Activated CD4-positive, alpha-beta memory T cell treated with anti-CD3 and anti-CD28 coated beads for 36 hours (primary cell): ENCODE results near the gene FMR1NB. TPM values are rescaled to one million over a fixed set of nuclear protein-coding genes. Genes with fewer than 3 reads are reported as not detected.

ENCODE experiments used
- CTCF ChIA-PET: fragments of 350-600 bp; sonication (Branson Sonifier 250); formaldehyde crosslinking; loops from one replicate; lab custom pipeline; 2021; ENCODE audit warnings: antibody characterized with exemption, inconsistent platforms; lab: Charles Lee
- POLR2A ChIA-PET: fragments of 350-600 bp; sonication (Branson Sonifier 250); formaldehyde crosslinking; loops from one replicate; lab custom pipeline; 2021; ENCODE audit warnings: antibody characterized with exemption; lab: Charles Lee
- DNase-seq: peaks from one replicate; pipeline ENCODE4 v3.0.0-alpha.2; 2020
- H3K27ac Mint-ChIP-seq: one replicate; pipeline ENCODE4 v1.8.0; 2021; ENCODE audit warnings: mixed read lengths
- H3K27me3 Mint-ChIP-seq: one replicate; pipeline ENCODE4 v1.8.0; 2021; ENCODE audit warnings: mixed read lengths
- H3K36me3 Mint-ChIP-seq: one replicate; pipeline ENCODE4 v1.8.0; 2021; ENCODE audit warnings: mixed read lengths
- H3K4me1 Mint-ChIP-seq: one replicate; pipeline ENCODE4 v1.8.0; 2021; ENCODE audit warnings: low read depth, mixed read lengths
- H3K4me3 Mint-ChIP-seq: one replicate; pipeline ENCODE4 v1.8.0; 2021; ENCODE audit warnings: mild to moderate bottlenecking, mixed read lengths
- H3K9me3 Mint-ChIP-seq: one replicate; pipeline ENCODE4 v1.8.0; 2021; ENCODE audit warnings: mixed read lengths
- intact Hi-C: fragments of 100-400 bp; cut with micrococcal nuclease; formaldehyde crosslinking; loops from one replicate; pipeline ENCODE4 v1.15.1; 2023
- total RNA-seq, 2 experiments: library from RNA; stranded (reverse); gene quantifications; one replicate each; pipeline ENCODE4 v1.2.3, GENCODE V29; 2021

FMR1NB gene
- total RNA-seq, 2 experiments from 2014 or later: not detected

- no peaks in the 10 kb centered on the region for H3K4me1 Mint-ChIP-seq
- no peaks in the 10 kb centered on the region for H3K27me3 Mint-ChIP-seq
- H3K27ac Mint-ChIP-seq: no peak overlapping the region
- intact Hi-C loops: no loop called here
- POLR2A ChIA-PET: no interaction called here
- DNase-seq: no peak
- no peaks in the 10 kb centered on the region for H3K36me3 Mint-ChIP-seq
- CTCF ChIA-PET: no interaction called here
- H3K4me3 Mint-ChIP-seq: no peak overlapping the region
- no peaks in the 10 kb centered on the region for H3K9me3 Mint-ChIP-seq
Observed at GRCh38 chrX:148024425-148025148, 43.5 kb downstream of the FMR1NB start.

GRCh38 chrX:148035380-148035779 lies 54.2 kb downstream of the FMR1NB start:
- Mint-ChIP-seq H3K4me1 (no peaks in the 10 kb centered on the region), H3K27ac (no peak overlapping the region), H3K4me3 (no peak overlapping the region), H3K36me3 (no peaks in the 10 kb centered on the region), H3K9me3 (no peaks in the 10 kb centered on the region), H3K27me3 (no peaks in the 10 kb centered on the region)
- intact Hi-C loops: no loop called here
- CTCF ChIA-PET: no interaction called here
- DNase-seq: no peak
- POLR2A ChIA-PET: no interaction called here

DNA sequence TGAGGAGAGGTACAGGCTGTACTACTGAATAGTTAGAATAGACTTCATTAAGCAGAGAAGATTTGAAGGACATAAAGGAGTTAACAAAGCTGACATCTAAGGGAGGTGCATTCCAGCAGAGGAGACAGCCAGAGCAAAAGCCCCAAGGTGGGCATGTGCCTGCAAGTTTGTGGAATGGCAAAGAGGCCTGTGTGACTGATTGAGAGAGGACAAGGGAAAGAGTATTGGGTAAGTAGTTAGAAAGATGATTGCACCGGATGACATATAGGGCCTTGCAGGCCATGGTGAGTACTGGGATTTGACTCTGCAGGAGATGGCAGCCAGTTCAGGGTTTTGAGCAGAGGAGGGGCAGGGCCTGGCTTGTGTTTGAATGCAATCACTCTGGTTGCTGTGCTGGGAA lies 55.9 kb downstream of the FMR1NB start:
- ChIA-PET POLR2A (no interaction called here), CTCF (no interaction called here)
- H3K9me3 Mint-ChIP-seq: no peaks in the 10 kb centered on the region
- no peaks in the 10 kb centered on the region for H3K27me3 Mint-ChIP-seq
- no peaks in the 10 kb centered on the region for H3K4me1 Mint-ChIP-seq
- H3K36me3 Mint-ChIP-seq: no peaks in the 10 kb centered on the region
- intact Hi-C loops: no loop called here
- DNase-seq: no peak
- no peak overlapping the region for H3K4me3 Mint-ChIP-seq
- no peak overlapping the region for H3K27ac Mint-ChIP-seq

- ChIA-PET POLR2A (no interaction called here), CTCF (interaction anchor here (0.9 kb wide), 1 partner anchor 133 kb away, joined by 4 read pairs; no protein-coding TSS in a partner anchor)
- intact Hi-C loops: no loop called here
- Mint-ChIP-seq H3K27ac (no peak overlapping the region), H3K27me3 (no peaks in the 10 kb centered on the region), H3K4me1 (no peaks in the 10 kb centered on the region), H3K4me3 (no peak overlapping the region), H3K9me3 (no peaks in the 10 kb centered on the region), H3K36me3 (no peaks in the 10 kb centered on the region)
- peak; percentile 8 for DNase-seq
Observed at GRCh38 chrX:148043271-148043855, 62.2 kb downstream of the FMR1NB start.

DNA sequence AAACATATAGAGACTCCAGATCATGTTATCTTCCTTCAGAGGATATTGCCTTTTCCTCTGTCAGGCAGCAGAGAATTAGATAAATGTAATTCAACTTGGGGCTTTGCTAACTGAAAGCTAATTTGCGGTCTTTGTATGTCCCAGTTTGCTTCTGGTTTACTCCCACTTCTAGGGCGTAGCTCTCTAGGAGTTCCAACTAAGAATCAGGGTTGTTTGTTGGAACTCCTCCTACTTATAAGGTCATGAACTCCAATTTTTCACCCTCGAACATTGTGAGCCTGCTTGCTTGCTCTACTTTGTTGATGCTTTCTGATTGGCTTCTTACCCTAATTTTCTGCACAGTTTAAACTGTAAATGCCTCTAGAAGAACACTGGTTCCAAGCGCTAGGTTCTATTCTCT lies 66.1 kb downstream of the FMR1NB start:
- ChIA-PET CTCF (interaction anchor here (2.1 kb wide), 1 partner anchor 1424 kb away, joined by 4 read pairs; no protein-coding TSS in a partner anchor), POLR2A (no interaction called here)
- Mint-ChIP-seq H3K36me3 (no peaks in the 10 kb centered on the region), H3K27ac (no peak overlapping the region), H3K4me1 (no peaks in the 10 kb centered on the region), H3K4me3 (no peak overlapping the region), H3K9me3 (no peaks in the 10 kb centered on the region), H3K27me3 (no peaks in the 10 kb centered on the region)
- no peak for DNase-seq
- intact Hi-C loops: no loop called here

GRCh38 chrX:148049441-148049840 lies 68.3 kb downstream of the FMR1NB start:
- H3K27me3 Mint-ChIP-seq: no peaks in the 10 kb centered on the region
- no peaks in the 10 kb centered on the region for H3K36me3 Mint-ChIP-seq
- no peaks in the 10 kb centered on the region for H3K4me1 Mint-ChIP-seq
- CTCF ChIA-PET: interaction anchor here (2.1 to 2.4 kb wide), 2 partner anchors 1237 to 1421 kb away, joined by 6 to 8 read pairs; no protein-coding TSS in a partner anchor
- DNase-seq: no peak
- intact Hi-C loops: loop anchor here (1.0 kb wide), 2 partner anchors 1238 to 1422 kb away; no protein-coding TSS in a partner anchor
- POLR2A ChIA-PET: no interaction called here
- no peaks in the 10 kb centered on the region for H3K9me3 Mint-ChIP-seq
- no peak overlapping the region for H3K4me3 Mint-ChIP-seq
- H3K27ac Mint-ChIP-seq: no peak overlapping the region

DNA sequence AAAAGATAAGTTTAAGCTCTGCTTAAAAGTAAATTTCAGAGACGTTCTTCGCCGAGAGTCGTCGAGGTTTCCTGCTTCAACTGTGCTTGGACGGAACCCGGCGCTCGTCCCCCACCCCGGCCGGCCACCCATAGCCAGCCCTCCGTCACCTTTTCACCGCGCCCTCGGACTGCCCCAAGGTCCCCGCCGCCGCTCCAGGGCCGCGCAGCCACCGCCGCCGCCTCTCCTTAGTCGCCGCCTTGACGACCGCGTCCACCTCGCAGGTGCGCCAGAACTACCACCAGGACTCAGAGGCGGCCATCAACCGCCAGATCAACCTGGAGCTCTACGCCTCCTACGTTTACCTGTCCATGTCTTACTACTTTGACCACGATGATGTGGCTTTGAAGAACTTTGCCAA lies 70.8 kb downstream of the FMR1NB start:
- ChIA-PET CTCF (interaction anchor here (2.2 kb wide), 1 partner anchor 1235 kb away, joined by 9 read pairs; no protein-coding TSS in a partner anchor), POLR2A (no interaction called here)
- no peak overlapping the region for H3K4me3 Mint-ChIP-seq
- no peaks in the 10 kb centered on the region for H3K27me3 Mint-ChIP-seq
- intact Hi-C loops: no loop called here
- H3K9me3 Mint-ChIP-seq: no peaks in the 10 kb centered on the region
- H3K36me3 Mint-ChIP-seq: no peaks in the 10 kb centered on the region
- H3K27ac Mint-ChIP-seq: no peak overlapping the region
- no peak for DNase-seq
- no peaks in the 10 kb centered on the region for H3K4me1 Mint-ChIP-seq

DNA sequence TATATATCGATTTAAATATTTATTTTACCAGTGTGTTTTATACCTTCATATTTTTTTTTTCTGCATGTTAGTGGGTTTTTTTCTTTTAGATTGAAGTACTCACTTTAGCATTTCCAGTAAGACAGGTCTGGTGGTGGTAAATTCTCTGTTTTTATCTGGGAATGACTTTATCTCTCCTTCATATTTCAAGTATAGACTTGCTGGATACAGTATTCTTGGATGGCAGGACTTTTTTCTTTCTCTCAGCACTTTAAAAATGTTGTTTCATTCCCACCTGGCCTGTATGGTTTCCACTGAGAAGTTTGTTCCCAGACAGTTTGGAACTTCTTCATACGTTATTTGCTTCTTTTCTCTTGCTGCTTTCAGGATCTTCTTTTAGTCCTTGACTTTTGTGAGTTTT lies 86.1 kb downstream of the FMR1NB start:
- no peaks in the 10 kb centered on the region for H3K36me3 Mint-ChIP-seq
- POLR2A ChIA-PET: no interaction called here

GRCh38 chrX:148069759-148070503 lies 88.8 kb downstream of the FMR1NB start:
- Mint-ChIP-seq H3K4me1 (no peaks in the 10 kb centered on the region), H3K27me3 (no peaks in the 10 kb centered on the region), H3K4me3 (no peak overlapping the region), H3K27ac (no peak overlapping the region), H3K9me3 (peaks cover 3% of the 10 kb centered on the region), H3K36me3 (no peaks in the 10 kb centered on the region)
- intact Hi-C loops: no loop called here
- ChIA-PET POLR2A (no interaction called here), CTCF (interaction anchor here (1.2 kb wide), 1 partner anchor 1216 kb away, joined by 3 read pairs; no protein-coding TSS in a partner anchor)
- no peak for DNase-seq

More for the DNA sequence above, 86.1 kb downstream of the FMR1NB start:
- no peak for DNase-seq
- H3K4me1 Mint-ChIP-seq: no peaks in the 10 kb centered on the region
- intact Hi-C loops: no loop called here
- H3K9me3 Mint-ChIP-seq: peaks cover 3% of the 10 kb centered on the region
- CTCF ChIA-PET: no interaction called here
- no peak overlapping the region for H3K27ac Mint-ChIP-seq
- no peaks in the 10 kb centered on the region for H3K27me3 Mint-ChIP-seq
- H3K4me3 Mint-ChIP-seq: no peak overlapping the region

- Mint-ChIP-seq H3K27me3 (no peaks in the 10 kb centered on the region), H3K9me3 (peaks cover 3% of the 10 kb centered on the region), H3K4me3 (no peak overlapping the region), H3K4me1 (no peaks in the 10 kb centered on the region), H3K36me3 (no peaks in the 10 kb centered on the region), H3K27ac (no peak overlapping the region)
- intact Hi-C loops: no loop called here
- CTCF ChIA-PET: interaction anchor here (1.2 kb wide), 1 partner anchor 1216 kb away, joined by 3 read pairs; no protein-coding TSS in a partner anchor
- POLR2A ChIA-PET: no interaction called here
- no peak for DNase-seq
Observed at GRCh38 chrX:148070504-148070877, 89.4 kb downstream of the FMR1NB start.
